Stimulated activated CD4-positive, alpha-beta T cell treated with anti-CD3 and anti-CD28 coated beads, TNF-alpha, amount 100 ng/mL, for 4 hours (primary cell): ENCODE results near the gene CHD3.
"Not testable (repeated sequence)": the region's sequence is repeated elsewhere in the genome, so short reads cannot be mapped to it uniquely, and the experiment has no call there.

ENCODE experiments used
- DNase-seq, 3 experiments: peaks; one replicate each; pipeline ENCODE4 v3.0.0-alpha.2; 2020; ENCODE audit warnings: low read depth in 3 of 3

CHD3 gene

GRCh38 chr17:7849751-7850504, 38.7 kb upstream of the CHD3 start:
- no peak for DNase-seq

GRCh38 chr17:7850701-7851437, 37.7 kb upstream of the CHD3 start:
- DNase-seq, result no peak

- DNase-seq, result peak; percentile 80 to 91 (median 86)
These were observed 36.9 kb upstream of the CHD3 start for GRCh38 chr17:7851438-7852261.

GRCh38 chr17:7852262-7852670, 36.3 kb upstream of the CHD3 start:
- DNase-seq, result no peak

- DNase-seq, result no peak
These were observed 35.5 kb upstream of the CHD3 start for GRCh38 chr17:7852919-7853690.

- DNase-seq, result no peak
These were observed 34.9 kb upstream of the CHD3 start for GRCh38 chr17:7853691-7854038.

GRCh38 chr17:7854078-7854777, 34.4 kb upstream of the CHD3 start:
- DNase-seq, result no peak

GRCh38 chr17:7854851-7855659, 33.5 kb upstream of the CHD3 start, which contains the start of gene TMEM88:
Gene TMEM88 (plus strand): TSS chr17:7855066. CDS start chr17:7855075, 9 bp downstream.
- DNase-seq, result no peak

GRCh38 chr17:7855660-7856010, 33.0 kb upstream of the CHD3 start:
- no peak for DNase-seq

GRCh38 chr17:7856011-7856810, 32.4 kb upstream of the CHD3 start:
- no peak for DNase-seq

- peak; percentile 81 to 89 (median 88) for DNase-seq
These were observed 31.5 kb upstream of the CHD3 start, which contains the start of gene NAA38 for GRCh38 chr17:7856811-7857712. Gene NAA38 (minus strand): TSS chr17:7857559. CDS start chr17:7857463, 96 bp downstream.

GRCh38 chr17:7857713-7858521, 30.7 kb upstream of the CHD3 start, which contains the start of gene CYB5D1:
Gene CYB5D1 (plus strand): TSS chr17:7858003. CDS start chr17:7858135, 132 bp downstream.
- peak; percentile 75 to 85 (median 81) for DNase-seq

GRCh38 chr17:7858522-7858810, 30.1 kb upstream of the CHD3 start:
- no peak for DNase-seq

GRCh38 chr17:7859028-7859427, 29.6 kb upstream of the CHD3 start:
- DNase-seq, result no peak

- no peak for DNase-seq
These were observed 25.7 kb upstream of the CHD3 start for GRCh38 chr17:7862692-7863437.

- not testable (repeated sequence) for DNase-seq
These were observed 24.2 kb upstream of the CHD3 start for GRCh38 chr17:7864384-7864783.
